ENCODE data around the gene S100P.
A peak's percentile ranks its signal among the peaks of the same experiment; 100 is the strongest.

The S100P gene

GRCh38 chr4:6673660-6674499, 19.8 kb upstream of the S100P start:
- peak; percentile 95 for DNase-seq

- peak; percentile 72 for DNase-seq
Observed at GRCh38 chr4:6674500-6675149, 19.1 kb upstream of the S100P start.

- no peak for DNase-seq
Observed at GRCh38 chr4:6676722-6677558, 16.7 kb upstream of the S100P start.

GRCh38 chr4:6680372-6681034, 13.2 kb upstream of the S100P start:
- no peak for DNase-seq

- DNase-seq, result no peak
Observed at GRCh38 chr4:6681191-6681590, 12.5 kb upstream of the S100P start.

- DNase-seq, result no peak
Observed at GRCh38 chr4:6682862-6683590, 10.7 kb upstream of the S100P start.

- DNase-seq, result no peak
Observed at GRCh38 chr4:6684656-6685055, 9.0 kb upstream of the S100P start.

GRCh38 chr4:6686104-6686787, 7.4 kb upstream of the S100P start:
- DNase-seq, result no peak

GRCh38 chr4:6687947-6688878, 5.5 kb upstream of the S100P start:
- no peak for DNase-seq

- peak; percentile 87 for DNase-seq
Observed at GRCh38 chr4:6688879-6689505, 4.7 kb upstream of the S100P start.

- no peak for DNase-seq
Observed at GRCh38 chr4:6689506-6689960, 4.1 kb upstream of the S100P start.

GRCh38 chr4:6692379-6692778, 1.3 kb upstream of the S100P start:
- no peak for DNase-seq

GRCh38 chr4:6692806-6693205, 872 bp upstream of the S100P start:
- DNase-seq, result no peak

GRCh38 chr4:6694177-6694901, 661 bp downstream of the S100P start:
- no peak for DNase-seq

- peak; percentile 49 for DNase-seq
Observed at GRCh38 chr4:6695660-6696610, 2.3 kb downstream of the S100P start.

GRCh38 chr4:6696611-6697010, 2.9 kb downstream of the S100P start:
- DNase-seq, result no peak

GRCh38 chr4:6697131-6697530, 3.5 kb downstream of the S100P start:
- DNase-seq, result no peak

- DNase-seq, result no peak
Observed at GRCh38 chr4:6699388-6699787, 5.7 kb downstream of the S100P start.
